AG10803 (cell line): ENCODE data around the gene POLR3K.
"Not testable (repeated sequence)": the region's sequence is repeated elsewhere in the genome, so short reads cannot be mapped to it uniquely, and the experiment has no call there.

Experiments
- DNase-seq: peaks from one replicate; pipeline ENCODE4 v3.0.0; 2010; ENCODE audit warnings: low read depth
- H3K4me3 ChIP-seq: 2 replicates; pipeline ENCODE4 v1.5.1; 2011; ENCODE audit warnings: mild to moderate bottlenecking, low read length, control low read depth
- TF ChIP-seq, protein P1 (sequence below): conservative IDR thresholded peaks from 2 replicates; pipeline ENCODE4 v1.5.1; 2011; ENCODE audit warnings: mild to moderate bottlenecking, low read length, control low read depth, inconsistent platforms

The POLR3K gene

DNA sequence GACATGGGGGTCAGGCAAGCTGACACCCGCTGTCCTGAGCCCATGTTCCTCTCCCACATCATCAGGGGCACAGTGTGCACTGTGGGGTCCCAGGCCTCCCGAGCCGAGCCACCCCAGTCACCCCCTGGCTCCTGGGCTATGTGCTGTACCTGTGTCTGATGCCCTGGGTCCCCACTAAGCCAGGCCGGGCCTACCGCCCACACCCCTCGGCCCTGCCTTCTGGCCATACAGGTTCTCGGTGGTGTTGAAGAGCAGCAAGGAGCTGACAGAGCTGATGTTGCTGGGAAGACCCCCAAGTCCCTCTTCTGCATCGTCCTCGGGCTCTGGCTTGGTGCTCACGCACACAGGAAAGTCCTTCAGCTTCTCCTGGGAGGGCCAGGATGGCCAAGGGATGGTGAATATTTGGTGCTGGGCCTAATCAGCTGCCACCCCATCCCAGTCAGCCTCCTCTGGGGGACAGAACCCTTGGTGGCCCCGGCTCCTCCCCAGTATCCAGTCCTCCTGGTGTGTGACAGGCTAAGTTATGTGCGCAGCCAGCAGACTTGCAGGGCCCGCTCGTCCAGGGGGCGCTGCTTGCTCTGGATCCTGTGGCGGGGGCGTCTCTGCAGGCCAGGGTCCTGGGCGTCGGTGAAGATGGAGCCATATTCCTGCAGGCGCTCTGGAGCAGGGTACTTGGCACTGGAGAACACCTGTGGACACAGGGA is 36.2 kb downstream of the POLR3K start:
- H3K4me3 ChIP-seq, DNase-seq: not testable (repeated sequence)

DNA sequence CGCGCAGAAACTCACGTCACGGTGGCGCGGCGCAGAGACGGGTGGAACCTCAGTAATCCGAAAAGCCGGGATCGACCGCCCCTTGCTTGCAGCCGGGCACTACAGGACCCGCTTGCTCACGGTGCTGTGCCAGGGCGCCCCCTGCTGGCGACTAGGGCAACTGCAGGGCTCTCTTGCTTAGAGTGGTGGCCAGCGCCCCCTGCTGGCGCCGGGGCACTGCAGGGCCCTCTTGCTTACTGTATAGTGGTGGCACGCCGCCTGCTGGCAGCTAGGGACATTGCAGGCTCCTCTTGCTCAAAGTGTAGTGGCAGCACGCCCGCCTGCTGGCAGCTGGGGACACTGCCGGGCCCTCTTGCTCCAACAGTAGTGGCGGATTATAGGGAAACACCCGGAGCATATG is 42.6 kb downstream of the POLR3K start:
- not testable (repeated sequence) for DNase-seq

DNA sequence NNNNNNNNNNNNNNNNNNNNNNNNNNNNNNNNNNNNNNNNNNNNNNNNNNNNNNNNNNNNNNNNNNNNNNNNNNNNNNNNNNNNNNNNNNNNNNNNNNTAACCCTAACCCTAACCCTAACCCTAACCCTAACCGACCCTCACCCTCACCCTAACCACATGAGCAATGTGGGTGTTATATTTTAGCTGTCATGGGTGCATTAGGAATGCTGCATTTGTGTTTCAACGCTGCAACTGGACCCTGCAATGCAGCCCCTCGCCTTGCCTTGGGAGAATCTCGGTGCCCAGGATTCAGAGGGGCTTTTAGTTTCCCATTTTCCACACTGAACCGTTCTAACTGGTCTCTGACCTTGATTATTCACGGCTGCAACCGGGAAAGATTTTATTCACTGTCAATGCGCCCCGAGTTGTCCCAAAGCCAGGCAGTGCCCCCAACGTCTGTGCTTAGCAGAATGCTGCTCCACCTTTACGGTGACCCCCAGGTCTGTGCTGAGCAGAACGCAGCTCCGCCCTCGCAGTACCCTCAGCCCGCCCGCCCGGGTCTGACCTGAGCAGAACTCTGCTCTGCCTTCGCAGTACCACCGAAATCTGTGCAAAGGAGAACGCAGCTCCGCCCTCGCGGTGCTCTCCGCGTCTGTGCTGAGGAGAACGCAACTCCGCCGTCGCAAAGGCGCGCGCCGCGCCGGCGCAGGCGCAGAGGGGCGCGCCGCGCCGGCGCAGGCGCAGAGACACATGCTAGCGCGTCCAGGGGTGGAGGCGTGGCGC is 43.3 kb downstream of the POLR3K start:
- peak overlapping the region; percentile 42 for H3K4me3 ChIP-seq
- no peak for DNase-seq
- TF ChIP-seq, protein P1, sequence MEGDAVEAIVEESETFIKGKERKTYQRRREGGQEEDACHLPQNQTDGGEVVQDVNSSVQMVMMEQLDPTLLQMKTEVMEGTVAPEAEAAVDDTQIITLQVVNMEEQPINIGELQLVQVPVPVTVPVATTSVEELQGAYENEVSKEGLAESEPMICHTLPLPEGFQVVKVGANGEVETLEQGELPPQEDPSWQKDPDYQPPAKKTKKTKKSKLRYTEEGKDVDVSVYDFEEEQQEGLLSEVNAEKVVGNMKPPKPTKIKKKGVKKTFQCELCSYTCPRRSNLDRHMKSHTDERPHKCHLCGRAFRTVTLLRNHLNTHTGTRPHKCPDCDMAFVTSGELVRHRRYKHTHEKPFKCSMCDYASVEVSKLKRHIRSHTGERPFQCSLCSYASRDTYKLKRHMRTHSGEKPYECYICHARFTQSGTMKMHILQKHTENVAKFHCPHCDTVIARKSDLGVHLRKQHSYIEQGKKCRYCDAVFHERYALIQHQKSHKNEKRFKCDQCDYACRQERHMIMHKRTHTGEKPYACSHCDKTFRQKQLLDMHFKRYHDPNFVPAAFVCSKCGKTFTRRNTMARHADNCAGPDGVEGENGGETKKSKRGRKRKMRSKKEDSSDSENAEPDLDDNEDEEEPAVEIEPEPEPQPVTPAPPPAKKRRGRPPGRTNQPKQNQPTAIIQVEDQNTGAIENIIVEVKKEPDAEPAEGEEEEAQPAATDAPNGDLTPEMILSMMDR = no peak

More for the DNA sequence above, 42.6 kb downstream of the POLR3K start:
- TF ChIP-seq, protein P1 = peak; percentile 31
- H3K4me3 ChIP-seq = not testable (repeated sequence)
